H1 (cell line): ENCODE results near the gene ZNF423. TPM values are rescaled to one million over a fixed set of nuclear protein-coding genes. Genes with fewer than 3 reads are reported as not detected.

Experiments
- CTCF ChIA-PET: fragments of 300-600 bp; sonication (Branson Sonifier 250); formaldehyde crosslinking; loops from one replicate; lab custom pipeline; 2021; ENCODE audit not compliant: partially characterized antibody; lab: Charles Lee
- POLR2A ChIA-PET: fragments of 300-600 bp; sonication (Branson Sonifier 250); formaldehyde crosslinking; loops from one replicate; lab custom pipeline; 2021; ENCODE audit warnings: inconsistent platforms; ENCODE audit not compliant: partially characterized antibody; lab: Charles Lee
- DNase-seq, 2 experiments: peaks; one replicate each; pipeline versions ENCODE4 v3.0.0 to v3.0.0-alpha.2; 2010 to 2022; ENCODE audit warnings: low spot score in 2 of 2, low read depth in 1 of 2, mixed read lengths in 1 of 2
- FAIRE-seq: peaks from 2 replicates; lab custom pipeline; 2011; peaks lifted over from hg19 to GRCh38; lab: Jason Lieb, UNC
- H2AFZ ChIP-seq: 2 replicates; pipeline ENCODE4 v1.8.1; 2012; ENCODE audit warnings: low read length, inconsistent platforms
- H2AK5ac ChIP-seq: 2 replicates; pipeline ENCODE4 v1.6.1; 2013; ENCODE audit warnings: low read depth, low read length
- H2BK120ac ChIP-seq: replicated peaks from 2 replicates; pipeline ENCODE3; 2013; ENCODE audit warnings: low read depth, low read length, inconsistent platforms
- H2BK12ac ChIP-seq: 2 replicates; pipeline ENCODE4 v1.6.1; 2013; ENCODE audit warnings: low read depth, low read length
- H2BK15ac ChIP-seq: 2 replicates; pipeline ENCODE4 v1.6.1; 2013; ENCODE audit warnings: low read length
- H2BK20ac ChIP-seq: 2 replicates; pipeline ENCODE4 v1.6.1; 2013; ENCODE audit warnings: low read length
- H2BK5ac ChIP-seq: 2 replicates; pipeline ENCODE4 v1.6.1; 2013; ENCODE audit warnings: low read depth, low read length
- H3K14ac ChIP-seq: 2 replicates; pipeline ENCODE4 v1.6.1; 2013; ENCODE audit warnings: inconsistent platforms; ENCODE audit not compliant: insufficient read length
- H3K18ac ChIP-seq: 2 replicates; pipeline ENCODE4 v1.6.1; 2013; ENCODE audit warnings: low read length; ENCODE audit errors: extremely low read depth
- H3K23ac ChIP-seq: 2 replicates; pipeline ENCODE4 v1.6.1; 2013; ENCODE audit warnings: inconsistent platforms; ENCODE audit not compliant: insufficient read length
- H3K23me2 ChIP-seq: 2 replicates; pipeline ENCODE4 v1.6.1; 2013; ENCODE audit warnings: low read depth, low read length
- H3K27ac ChIP-seq: 2 replicates; pipeline ENCODE4 v1.6.1; 2011; ENCODE audit warnings: low read depth, low read length, inconsistent platforms
- H3K27me3 ChIP-seq, 4 experiments: replicated peaks in 1 of 4; 1 replicate in 1 of 4; 2 replicates in 3 of 4; pipeline versions ENCODE4 v1.6.1 to v1.8.1; 2011 to 2013; ENCODE audit warnings: low read length in 3 of 4, mild to moderate bottlenecking in 3 of 4, inconsistent platforms in 2 of 4, mixed read lengths in 2 of 4, moderate library complexity in 1 of 4; ENCODE audit not compliant: control insufficient read depth in 3 of 4, insufficient read depth in 3 of 4; ENCODE audit errors: extremely low read depth in 1 of 4
- H3K36me3 ChIP-seq, 4 experiments: 2 replicates each; pipeline versions ENCODE4 v1.6.1 to v1.8.1; 2011 to 2013; ENCODE audit warnings: mild to moderate bottlenecking in 4 of 4, low read length in 3 of 4, moderate library complexity in 2 of 4, control low read depth in 1 of 4, inconsistent platforms in 1 of 4; ENCODE audit not compliant: insufficient read depth in 4 of 4, control insufficient read depth in 2 of 4
- H3K4ac ChIP-seq: replicated peaks from 2 replicates; pipeline ENCODE3; 2013; ENCODE audit warnings: low read length, low read depth, mixed read lengths, inconsistent platforms; ENCODE audit not compliant: insufficient read length
- H3K4me1 ChIP-seq, 4 experiments: replicated peaks in 1 of 4; 1 replicate in 1 of 4; 2 replicates in 3 of 4; pipeline versions ENCODE4 v1.6.1 to v1.8.1; 2011 to 2013; ENCODE audit warnings: low read length in 3 of 4, inconsistent platforms in 2 of 4, mixed read lengths in 1 of 4; ENCODE audit not compliant: insufficient read depth in 4 of 4, control insufficient read depth in 3 of 4
- H3K4me2 ChIP-seq, 2 experiments: 2 replicates each; pipeline versions ENCODE4 v1.6.1 to v1.8.1; 2011 to 2013; ENCODE audit warnings: low read depth in 2 of 2, low read length in 2 of 2, control low read depth in 1 of 2, inconsistent platforms in 1 of 2, mild to moderate bottlenecking in 1 of 2; ENCODE audit not compliant: insufficient read depth in 1 of 2
- H3K4me3 ChIP-seq, 4 experiments: fragments of 200-600, 300-600 bp in 1 of 4; sonication (generic), shearing (Covaris generic), sonication (Bioruptor Twin) in 1 of 4; 2 replicates each; pipeline versions ENCODE4 v1.5.1 to v1.8.1; 2011 to 2016; ENCODE audit warnings: low read length in 4 of 4, low read depth in 3 of 4, control low read depth in 2 of 4, inconsistent platforms in 2 of 4, mild to moderate bottlenecking in 2 of 4, mixed read lengths in 1 of 4, moderate library complexity in 1 of 4; ENCODE audit not compliant: insufficient read depth in 2 of 4; ENCODE audit errors: extremely low read depth in 1 of 4
- H3K56ac ChIP-seq: replicated peaks from 2 replicates; pipeline ENCODE3; 2013; ENCODE audit warnings: low read depth, mild to moderate bottlenecking, mixed read lengths, low read length, inconsistent platforms; ENCODE audit not compliant: insufficient read length
- H3K79me1 ChIP-seq: 2 replicates; pipeline ENCODE4 v1.6.1; 2013; ENCODE audit warnings: low read depth, low read length, control low read depth
- H3K79me2 ChIP-seq, 2 experiments: 2 replicates each; pipeline versions ENCODE4 v1.6.1 to v1.8.1; 2012 to 2013; ENCODE audit warnings: low read length in 2 of 2, mild to moderate bottlenecking in 2 of 2, inconsistent platforms in 1 of 2; ENCODE audit not compliant: insufficient read depth in 2 of 2, control insufficient read depth in 1 of 2
- H3K9ac ChIP-seq, 4 experiments: replicated peaks in 1 of 4; 1 replicate in 1 of 4; 2 replicates in 3 of 4; pipeline versions ENCODE4 v1.6.1 to v1.8.1; 2011 to 2013; ENCODE audit warnings: low read depth in 3 of 4, low read length in 3 of 4, control low read depth in 2 of 4, mild to moderate bottlenecking in 2 of 4, moderate library complexity in 2 of 4, inconsistent platforms in 1 of 4; ENCODE audit errors: extremely low read depth in 1 of 4
- H3K9me3 ChIP-seq, 2 experiments: 2 replicates each; pipeline versions ENCODE4 v1.6.1 to v1.8.1; 2012 to 2013; ENCODE audit warnings: mild to moderate bottlenecking in 2 of 2, moderate library complexity in 2 of 2, control low read depth in 1 of 2, inconsistent platforms in 1 of 2, low read depth in 1 of 2, low read length in 1 of 2, mixed read lengths in 1 of 2; ENCODE audit not compliant: insufficient read depth in 2 of 2
- H4K20me1 ChIP-seq, 2 experiments: replicated peaks in 1 of 2; 2 replicates each; pipeline versions ENCODE3 to v1.8.1; 2011 to 2013; ENCODE audit warnings: inconsistent platforms in 2 of 2, low read length in 2 of 2, mild to moderate bottlenecking in 1 of 2; ENCODE audit not compliant: insufficient read depth in 2 of 2, control insufficient read depth in 1 of 2
- H4K5ac ChIP-seq: 2 replicates; pipeline ENCODE4 v1.6.1; 2013; ENCODE audit warnings: low read length, low read depth, mixed read lengths, inconsistent platforms; ENCODE audit not compliant: insufficient read length
- H4K8ac ChIP-seq: 2 replicates; pipeline ENCODE4 v1.8.0; 2013; ENCODE audit warnings: mild to moderate bottlenecking, moderate library complexity, low read length, inconsistent platforms; ENCODE audit not compliant: insufficient read depth; ENCODE audit errors: extremely low read depth
- H4K91ac ChIP-seq: replicated peaks from 2 replicates; pipeline ENCODE3; 2013; ENCODE audit warnings: low read length, mixed read lengths, inconsistent platforms; ENCODE audit not compliant: insufficient read length
- KDM4A ChIP-seq: IDR thresholded peaks from one replicate; pipeline ENCODE4 v1.7.1; 2012; ENCODE audit warnings: low read depth, mild to moderate bottlenecking, moderate library complexity, low read length, inconsistent platforms; ENCODE audit not compliant: severe bottlenecking
- WGBS, 2 experiments: shearing (Covaris generic) in 1 of 2; methylation state at CpG; one replicate each; pipeline versions ENCODE4 v1.1.6 to v1.1.7; 2013 to 2015; ENCODE audit warnings: low lambda C conversion rate in 2 of 2, mixed read lengths in 2 of 2, inconsistent platforms in 1 of 2, low coverage in 1 of 2, missing lambda C conversion rate in 1 of 2; ENCODE audit not compliant: insufficient replicate concordance in 2 of 2, insufficient coverage in 1 of 2, insufficient read length in 1 of 2; ENCODE audit errors: extremely low coverage in 1 of 2, missing lambda C conversion rate in 1 of 2; 5-methylcytosine and 5-hydroxymethylcytosine counted together
- polyA plus RNA-seq, 7 experiments: library from polyadenylated mRNA; depleted of rRNA in 3 of 7; stranded (reverse) in 5 of 7; unstranded in 2 of 7; fragments of >200 nt in 5 of 7; fragments of 200-250 nt in 2 of 7; gene quantifications; 1 replicate in 5 of 7; 2 replicates in 1 of 7; 4 replicates in 1 of 7; pipeline versions ENCODE4 v1.2.1 to v1.2.3, GENCODE V29; 2011 to 2013; ENCODE audit warnings: missing spikeins in 2 of 7, mixed read lengths in 2 of 7
- total RNA-seq: library from RNA; stranded (reverse); fragmentation: NEBNext Ultra II Directional; extraction: Animal tissue kit (Norgen Biotek cat#: 25700); gene quantifications from 2 replicates; pipeline ENCODE4 v1.2.1, GENCODE V29; 2021
- TF ChIP-seq, protein P1 (sequence below): IDR thresholded peaks from 2 replicates; pipeline ENCODE4 v1.6.1; 2012; ENCODE audit warnings: inconsistent platforms

ZNF423 gene
- total and polyA plus RNA-seq, 2 of the 8 experiments (the other 6 are each of a cell fraction or from before 2014, with no cell fraction given), result 38.2 to 52.3 TPM

- TF ChIP-seq, protein P1, sequence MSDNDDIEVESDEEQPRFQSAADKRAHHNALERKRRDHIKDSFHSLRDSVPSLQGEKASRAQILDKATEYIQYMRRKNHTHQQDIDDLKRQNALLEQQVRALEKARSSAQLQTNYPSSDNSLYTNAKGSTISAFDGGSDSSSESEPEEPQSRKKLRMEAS, result peak; percentile 66
- no peak for TF ChIP-seq KDM4A
- TF ChIP-seq, all 59 proteins: peak for 1
- Histone ChIP-seq H3K56ac (no peak overlapping the region), H2BK120ac (no peak overlapping the region), H3K9me3 (no peaks in the 10 kb centered on the region), H4K5ac (no peak overlapping the region), H3K18ac (peak overlapping the region; percentile 75), H3K27me3 (no peaks in the 10 kb centered on the region), H3K4me1 (peaks cover 9 to 22% (median 13%) of the 10 kb centered on the region in 4 experiments), H3K27ac (no peak overlapping the region), H4K91ac (peak overlapping the region; percentile 25), H2AK5ac (peak overlapping the region; percentile 25; the same call in 1 of the 2 replicates), H4K8ac (no peak overlapping the region; the same call in 1 of the 2 replicates), H2BK15ac (no peak overlapping the region), H3K4ac (no peak overlapping the region), H2BK12ac (0 out of 2 replicates have a peak overlapping the region, but pooled peaks have one; percentile 4), H3K23me2 (no peaks in the 10 kb centered on the region; the same call in 1 of the 2 replicates), H3K79me2 (peaks cover 0 to 8% of the 10 kb centered on the region in 2 experiments; a peak in 1 of 4 replicates), H2AFZ (no peak overlapping the region), H3K4me3 (no peak overlapping the region), H3K23ac (no peak overlapping the region), H3K9ac (no peak overlapping the region), H3K14ac (no peak overlapping the region), H3K36me3 (no peaks in the 10 kb centered on the region), H4K20me1 (no peaks in the 10 kb centered on the region), H3K79me1 (peaks cover 5% of the 10 kb centered on the region; the same call in 1 of the 2 replicates), H3K4me2 (peak overlapping the region in 1 of 2 experiments; percentile 41; a peak in 2 of 4 replicates), H2BK20ac (peak overlapping the region; percentile 66), H2BK5ac (0 out of 2 replicates have a peak overlapping the region, but pooled peaks have one; percentile 32)
- WGBS, 2 experiments, result 71% methylated on average over 10 of the region's 10 CpGs; no CpG with 5 or more reads in 1 of the 2 experiments
- peak in 1 of 2 experiments; percentile 52 for DNase-seq
- ChIA-PET CTCF (interaction anchor here (0.8 to 7.2 kb wide), 10 partner anchors 10 to 191 kb away, joined by 3 to 165 read pairs (median 4); no protein-coding TSS in a partner anchor), POLR2A (no interaction called here)
- FAIRE-seq, result no peak
These were observed 259.1 kb downstream of the ZNF423 start for GRCh38 chr16:49596648-49597291.
